ENCODE results near the gene NFIB. TPM values are rescaled to one million over a fixed set of nuclear protein-coding genes. Genes with fewer than 3 reads are reported as not detected.
A peak's percentile ranks its signal among the peaks of the same experiment; 100 is the strongest.

The NFIB gene
- total RNA-seq, 2 donors from 2014 or later, result 54.8 to 114 TPM

DNA sequence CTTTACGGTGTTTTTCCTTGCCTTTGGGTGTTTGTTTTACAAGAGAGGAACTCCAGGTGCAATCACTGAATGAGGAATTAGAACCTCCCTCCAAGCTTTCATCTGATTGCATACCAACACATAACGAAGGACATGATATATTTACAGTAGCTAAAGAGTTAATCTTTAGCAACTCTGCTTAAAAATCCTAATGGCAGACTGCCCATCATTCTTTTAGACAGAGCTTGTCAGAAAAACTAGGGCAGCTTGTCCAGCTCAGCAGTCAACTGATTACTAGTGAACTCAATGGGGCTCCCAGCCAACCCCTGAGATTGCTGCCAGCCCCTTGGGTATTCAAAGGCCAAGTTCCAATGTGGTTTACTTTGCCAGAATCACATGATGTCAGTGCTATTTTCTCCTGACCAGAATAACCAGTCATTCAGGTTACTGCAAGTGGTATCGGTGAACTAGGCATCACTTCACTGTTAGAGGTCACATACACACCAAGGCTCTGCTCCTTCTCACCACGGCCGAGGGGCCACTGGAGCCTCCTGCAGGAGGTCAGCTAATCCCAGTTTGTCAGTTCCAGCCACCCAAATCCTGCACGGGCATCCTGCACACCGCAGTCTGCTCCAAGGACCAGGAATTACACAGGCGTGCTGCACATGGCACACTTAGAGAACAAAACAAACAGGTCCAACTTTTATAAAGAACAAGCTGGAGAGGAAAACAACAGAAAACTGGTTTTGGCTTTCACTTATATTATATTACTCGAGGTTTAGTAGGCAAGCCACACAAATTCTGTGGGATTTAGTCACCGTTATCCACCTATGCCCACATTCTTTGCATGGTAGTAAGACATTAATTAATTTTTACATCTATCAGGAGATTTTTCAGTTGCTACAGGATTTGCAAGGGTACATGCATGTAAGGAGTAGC lies 62.5 kb downstream of the NFIB start:
- peak; percentile 46 for DNase-seq (ENCODE audit: low spot score)
- H3K27ac ChIP-seq, result peak overlapping the region; percentile 39 to 56
- TF ChIP-seq, protein P1, sequence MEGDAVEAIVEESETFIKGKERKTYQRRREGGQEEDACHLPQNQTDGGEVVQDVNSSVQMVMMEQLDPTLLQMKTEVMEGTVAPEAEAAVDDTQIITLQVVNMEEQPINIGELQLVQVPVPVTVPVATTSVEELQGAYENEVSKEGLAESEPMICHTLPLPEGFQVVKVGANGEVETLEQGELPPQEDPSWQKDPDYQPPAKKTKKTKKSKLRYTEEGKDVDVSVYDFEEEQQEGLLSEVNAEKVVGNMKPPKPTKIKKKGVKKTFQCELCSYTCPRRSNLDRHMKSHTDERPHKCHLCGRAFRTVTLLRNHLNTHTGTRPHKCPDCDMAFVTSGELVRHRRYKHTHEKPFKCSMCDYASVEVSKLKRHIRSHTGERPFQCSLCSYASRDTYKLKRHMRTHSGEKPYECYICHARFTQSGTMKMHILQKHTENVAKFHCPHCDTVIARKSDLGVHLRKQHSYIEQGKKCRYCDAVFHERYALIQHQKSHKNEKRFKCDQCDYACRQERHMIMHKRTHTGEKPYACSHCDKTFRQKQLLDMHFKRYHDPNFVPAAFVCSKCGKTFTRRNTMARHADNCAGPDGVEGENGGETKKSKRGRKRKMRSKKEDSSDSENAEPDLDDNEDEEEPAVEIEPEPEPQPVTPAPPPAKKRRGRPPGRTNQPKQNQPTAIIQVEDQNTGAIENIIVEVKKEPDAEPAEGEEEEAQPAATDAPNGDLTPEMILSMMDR (IDR thresholded peaks at IDR 0.05), result no peak
- peak overlapping the region; percentile 54 for H3K4me3 ChIP-seq
- H3K9me3 ChIP-seq, result no peaks in the 10 kb centered on the region
- H3K4me1 ChIP-seq (ENCODE audit: control insufficient read depth in 1 of 2, low read depth in 2 of 2), result peaks cover 24 to 48% of the 10 kb centered on the region in 2 donors
- ATAC-seq (ENCODE audit: insufficient number of reproducible peaks, low FRiP score, low read depth), result peak; percentile 74
- H3K27me3 ChIP-seq (replicated peaks; ENCODE audit: insufficient read depth), result no peaks in the 10 kb centered on the region
- no peaks in the 10 kb centered on the region for H3K36me3 ChIP-seq

DNA sequence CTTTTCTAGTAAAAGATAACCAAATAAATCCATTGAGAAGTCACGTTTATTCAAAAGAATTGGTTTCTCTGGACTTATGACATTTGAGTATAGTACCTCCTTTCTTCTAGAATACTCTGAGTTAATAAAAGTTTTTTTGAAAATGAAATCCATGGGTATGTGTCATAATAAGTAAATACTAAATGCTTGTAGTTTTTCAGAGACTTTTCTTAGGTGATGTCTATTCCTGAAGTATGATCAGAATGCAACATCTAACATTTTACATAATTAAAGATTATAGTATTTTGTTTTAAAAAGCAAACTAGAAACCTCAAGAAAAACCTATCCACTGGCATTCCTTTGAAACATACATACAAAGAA lies 63.2 kb downstream of the NFIB start:
- Histone ChIP-seq H3K27ac (peak overlapping the region in 1 of 2 donors; percentile 56), H3K36me3 (no peaks in the 10 kb centered on the region), H3K27me3 (replicated peaks; ENCODE audit: insufficient read depth) (no peaks in the 10 kb centered on the region), H3K4me1 (ENCODE audit: control insufficient read depth in 1 of 2, low read depth in 2 of 2) (peaks cover 24 to 46% of the 10 kb centered on the region in 2 donors), H3K9me3 (no peaks in the 10 kb centered on the region), H3K4me3 (peak overlapping the region; percentile 54)
- TF ChIP-seq, protein P1 (IDR thresholded peaks at IDR 0.05), result no peak
- DNase-seq (ENCODE audit: low spot score), result no peak
- no peak for ATAC-seq (ENCODE audit: insufficient number of reproducible peaks, low FRiP score, low read depth)

DNA sequence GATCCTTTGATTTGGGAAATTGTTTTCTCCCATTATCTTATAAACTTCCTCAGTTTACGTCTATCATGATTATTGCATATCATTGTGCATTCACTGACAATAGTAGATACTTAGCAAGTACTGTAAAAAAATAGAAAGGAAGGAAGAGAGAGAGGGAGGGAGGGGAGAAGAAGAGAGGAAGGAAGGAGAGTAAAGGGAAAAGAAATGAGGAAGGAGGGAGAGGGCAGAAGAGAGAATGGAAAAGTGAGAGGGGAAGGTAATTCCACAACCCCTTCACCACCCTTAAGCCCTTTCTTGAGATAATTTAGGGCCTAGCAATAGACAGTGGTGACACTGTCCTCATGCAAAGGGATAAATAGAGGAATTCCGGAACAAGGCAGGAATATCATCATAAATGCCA lies 64.4 kb downstream of the NFIB start:
- no peaks in the 10 kb centered on the region for H3K9me3 ChIP-seq
- H3K4me1 ChIP-seq (ENCODE audit: control insufficient read depth in 1 of 2, low read depth in 2 of 2), result peaks cover 24 to 42% of the 10 kb centered on the region in 2 donors
- ATAC-seq (ENCODE audit: insufficient number of reproducible peaks, low FRiP score, low read depth), result no peak
- no peak for DNase-seq (ENCODE audit: low spot score)
- no peak overlapping the region for H3K27ac ChIP-seq
- H3K4me3 ChIP-seq, result no peak overlapping the region
- TF ChIP-seq, protein P1 (IDR thresholded peaks at IDR 0.05), result no peak
- H3K27me3 ChIP-seq (replicated peaks; ENCODE audit: insufficient read depth), result no peaks in the 10 kb centered on the region
- H3K36me3 ChIP-seq, result no peaks in the 10 kb centered on the region

DNA sequence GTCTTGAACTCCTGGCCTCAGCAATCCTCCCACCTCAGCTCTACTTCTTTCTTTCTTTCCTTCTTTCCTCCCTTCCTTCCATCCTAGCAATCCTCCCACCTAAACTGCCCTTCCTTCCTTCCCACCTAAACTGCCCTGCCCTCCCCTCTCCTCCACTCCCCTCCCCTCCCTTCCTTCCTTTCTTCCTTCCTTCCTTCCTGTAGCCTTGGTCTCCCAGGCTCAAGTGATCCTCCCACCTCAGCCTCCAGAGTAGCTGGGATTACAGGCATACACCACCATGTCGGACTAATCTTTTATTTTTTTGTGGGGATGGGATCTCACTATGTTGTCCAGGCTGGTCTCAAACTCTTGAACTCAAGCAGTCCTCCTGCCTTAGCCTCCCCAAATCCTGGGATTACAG lies 65.8 kb downstream of the NFIB start:
- H3K27ac ChIP-seq, result no peak overlapping the region
- no peaks in the 10 kb centered on the region for H3K36me3 ChIP-seq
- DNase-seq (ENCODE audit: low spot score) (no peak), ATAC-seq (ENCODE audit: insufficient number of reproducible peaks, low FRiP score, low read depth) (no peak)
- peaks cover 24 to 48% of the 10 kb centered on the region in 2 donors for H3K4me1 ChIP-seq (ENCODE audit: control insufficient read depth in 1 of 2, low read depth in 2 of 2)
- H3K27me3 ChIP-seq (replicated peaks; ENCODE audit: insufficient read depth), result no peaks in the 10 kb centered on the region
- H3K9me3 ChIP-seq, result no peaks in the 10 kb centered on the region
- no peak overlapping the region for H3K4me3 ChIP-seq
- TF ChIP-seq, protein P1 (IDR thresholded peaks at IDR 0.05), result no peak

DNA sequence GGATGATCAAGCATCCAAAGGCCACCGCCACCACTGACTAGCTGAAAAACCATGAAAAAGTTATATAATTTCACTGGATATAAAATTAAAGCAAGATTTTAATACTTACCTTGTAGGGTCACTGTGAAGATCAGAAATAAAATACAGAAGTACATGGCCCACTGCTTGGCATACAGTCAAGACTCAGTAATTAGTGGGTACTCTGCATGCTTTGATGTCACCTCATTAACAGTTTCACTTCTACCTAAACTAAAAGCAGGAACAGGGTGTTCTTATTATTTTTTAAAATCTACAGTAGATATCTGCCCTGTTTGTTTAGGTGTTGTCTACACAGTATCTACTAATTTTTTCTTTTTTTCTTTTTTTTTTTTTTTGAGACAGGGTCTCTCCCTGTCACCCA lies 66.4 kb downstream of the NFIB start:
- no peak for DNase-seq (ENCODE audit: low spot score)
- no peaks in the 10 kb centered on the region for H3K27me3 ChIP-seq (replicated peaks; ENCODE audit: insufficient read depth)
- ATAC-seq (ENCODE audit: insufficient number of reproducible peaks, low FRiP score, low read depth), result no peak
- H3K4me3 ChIP-seq, result no peak overlapping the region
- H3K36me3 ChIP-seq, result no peaks in the 10 kb centered on the region
- H3K27ac ChIP-seq, result no peak overlapping the region
- H3K4me1 ChIP-seq (ENCODE audit: control insufficient read depth in 1 of 2, low read depth in 2 of 2), result peaks cover 24 to 47% of the 10 kb centered on the region in 2 donors
- no peaks in the 10 kb centered on the region for H3K9me3 ChIP-seq
- TF ChIP-seq, protein P1 (IDR thresholded peaks at IDR 0.05), result no peak
